CD4-positive, alpha-beta T cell treated with Interleukin-4 for 4 hours (primary cell): ENCODE data around the gene ARHGAP12.
A peak's percentile ranks its signal among the peaks of the same experiment; 100 is the strongest.

ENCODE experiments used
- DNase-seq: peaks from one replicate; pipeline ENCODE4 v3.0.0-alpha.2; 2020

ARHGAP12 gene

GRCh38 chr10:31761156-31761555, 167.5 kb downstream of the ARHGAP12 start:
- DNase-seq, result no peak

DNA sequence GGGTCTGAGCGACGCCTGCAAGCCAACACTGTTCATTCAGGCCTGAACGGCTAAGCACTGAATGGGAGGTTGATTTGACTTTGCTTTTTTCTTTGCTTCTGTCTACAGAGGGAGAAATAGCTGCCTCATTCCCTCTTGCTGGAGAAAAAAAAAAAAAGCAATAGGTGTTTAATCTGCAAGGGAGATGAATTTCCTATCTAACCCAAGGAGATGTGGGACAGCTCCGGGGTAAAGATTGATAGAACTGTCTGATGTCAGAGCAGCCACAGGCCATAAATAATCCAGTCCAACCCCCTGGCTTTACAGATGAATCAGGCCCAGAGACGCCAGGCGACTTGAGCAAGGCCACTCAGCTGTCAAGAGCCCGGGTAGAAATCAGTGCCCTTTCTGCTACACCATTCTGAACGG, 168.0 kb downstream of the ARHGAP12 start:
- DNase-seq, result no peak

GRCh38 chr10:31759799-31760626, 168.6 kb downstream of the ARHGAP12 start:
- DNase-seq, result peak; percentile 98

- DNase-seq, result peak; percentile 63
Observed at GRCh38 chr10:31759124-31759798, 169.4 kb downstream of the ARHGAP12 start.

- no peak for DNase-seq
Observed at GRCh38 chr10:31758495-31758894, 170.1 kb downstream of the ARHGAP12 start.

DNA sequence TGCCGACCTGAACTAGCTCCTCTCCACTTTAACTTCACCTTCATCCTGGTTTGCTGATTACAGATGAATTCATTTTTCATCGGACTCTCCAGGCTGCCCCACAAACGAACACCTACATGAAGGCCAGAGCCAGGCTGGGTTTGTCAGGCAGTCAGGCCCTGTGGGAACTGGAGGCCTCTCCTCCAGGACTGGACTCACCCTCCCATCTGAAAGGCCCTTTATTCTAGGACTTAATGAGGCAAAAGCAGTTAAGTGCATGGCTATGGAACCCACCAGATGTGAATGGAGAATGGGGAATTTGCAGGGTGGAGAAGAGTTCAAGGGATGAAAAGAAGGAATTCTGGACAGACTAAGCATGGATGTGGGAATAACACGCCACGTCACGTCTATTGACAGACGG, 170.8 kb downstream of the ARHGAP12 start:
- no peak for DNase-seq

- DNase-seq, result no peak
Observed at GRCh38 chr10:31757386-31757791, 171.2 kb downstream of the ARHGAP12 start.

- no peak for DNase-seq
Observed at GRCh38 chr10:31756729-31757110, 171.9 kb downstream of the ARHGAP12 start.

DNA sequence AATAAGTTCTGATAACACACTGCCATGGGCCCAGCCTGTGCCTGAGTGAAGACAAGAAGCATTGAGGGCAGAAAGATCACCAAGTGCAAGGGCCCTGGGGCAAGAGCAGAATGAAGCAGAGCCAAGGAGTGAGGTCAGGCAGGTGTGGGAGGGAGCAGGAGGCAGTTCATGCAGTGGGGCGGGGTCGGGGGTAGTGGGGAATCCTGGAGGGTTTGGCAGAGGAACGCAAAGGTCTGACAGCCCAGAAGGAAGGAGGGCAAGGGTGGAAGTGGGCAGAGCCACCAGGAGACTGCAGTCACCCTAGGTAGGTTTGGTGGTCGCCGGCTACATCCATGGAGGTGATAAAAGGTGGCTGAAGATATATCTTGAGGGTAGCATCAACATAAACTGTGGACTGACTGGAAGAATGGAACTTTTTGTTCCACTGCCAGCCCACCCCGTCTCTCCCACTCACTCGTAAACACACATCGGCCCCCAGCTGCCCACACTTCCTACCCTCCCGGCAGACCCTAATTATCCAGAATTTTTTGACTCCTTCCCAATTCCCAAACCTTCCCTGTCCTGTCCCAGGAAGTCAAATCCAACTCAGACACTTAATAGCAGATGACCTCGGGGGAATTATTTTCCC, 172.4 kb downstream of the ARHGAP12 start:
- DNase-seq, result no peak
